ENCODE results near the gene DENND2C.

- TF ChIP-seq CTCF (IDR thresholded peaks at IDR 0.05) = peak in 1 of 7 experiments; percentile 10
- peak; percentile 37 to 83 (median 82) for TF ChIP-seq POLR2A (IDR thresholded peaks at IDR 0.05)
Observed at GRCh38 chr1:114716304-114717170, 46.7 kb upstream of the DENND2C start, which contains the start of gene NRAS.
